A549 (cell line): ENCODE results near the gene SPATS2. TPM values are rescaled to one million over a fixed set of nuclear protein-coding genes. Genes with fewer than 3 reads are reported as not detected.

Source experiments
- ATAC-seq, 2 experiments: fragments of 200-7000 bp in 1 of 2; fragments of >200 bp in 1 of 2; cut with Nextera tagmentation in 1 of 2; cut with Tn5 transposase in 1 of 2; 3 replicates each; pipeline versions ENCODE4 v1.8.0 to v1.9.1; 2018 to 2020; ENCODE audit warnings: mild to moderate bottlenecking in 1 of 2, moderate library complexity in 1 of 2
- CTCF ChIA-PET: fragments of 300-600 bp; sonication (Branson Sonifier 250); formaldehyde crosslinking; extraction: SDS; loops from one replicate; lab custom pipeline; 2021; ENCODE audit warnings: antibody characterized with exemption, inconsistent platforms; lab: Yijun Ruan, JAX
- POLR2A ChIA-PET: fragments of 350-600 bp; formaldehyde crosslinking; extraction: SDS; loops from one replicate; lab custom pipeline; 2021; ENCODE audit warnings: antibody characterized with exemption, inconsistent platforms; lab: Yijun Ruan, JAX
- DNase-seq, 2 experiments: peaks; one replicate each; pipeline versions ENCODE4 v3.0.0 to v3.0.0-alpha.2; 2011 to 2016; ENCODE audit warnings: low read depth in 1 of 2, low spot score in 1 of 2
- FAIRE-seq: peaks from 2 replicates; lab custom pipeline; 2011; peaks lifted over from hg19 to GRCh38; lab: Jason Lieb, UNC
- H3K27ac ChIP-seq, 2 experiments: fragments of >200 bp; sonication (Bioruptor Twin); formaldehyde crosslinking; 3 replicates each; pipeline ENCODE4 v1.5.1; 2016 to 2017
- H3K4me1 ChIP-seq: fragments of >200 bp; sonication (Bioruptor Twin); formaldehyde crosslinking; 3 replicates; pipeline ENCODE4 v1.6.1; 2016
- H3K4me2 ChIP-seq: fragments of >200 bp; sonication (Bioruptor Twin); formaldehyde crosslinking; 3 replicates; pipeline ENCODE4 v1.6.1; 2016
- H3K4me3 ChIP-seq: fragments of >200 bp; sonication (Bioruptor Twin); formaldehyde crosslinking; 3 replicates; pipeline ENCODE4 v1.5.1; 2016
- H3K9me3 ChIP-seq: fragments of >200 bp; sonication (Bioruptor Twin); formaldehyde crosslinking; 3 replicates; pipeline ENCODE4 v1.6.1; 2016
- CBX2 ChIP-seq: fragments of 200-600 bp; sonication (generic); IDR thresholded peaks from 2 replicates; pipeline ENCODE4 v1.6.1; 2016; ENCODE audit warnings: low read depth, mild to moderate bottlenecking, borderline replicate concordance
- CBX8 ChIP-seq: fragments of 200-600 bp; sonication (generic); IDR thresholded peaks from 2 replicates; pipeline ENCODE4 v1.6.1; 2016
- CEBPB ChIP-seq, 2 experiments: fragments of >200 bp in 1 of 2; sonication (Bioruptor Twin) in 1 of 2; formaldehyde crosslinking in 1 of 2; IDR thresholded peaks; 2 replicates each; pipeline ENCODE4 v1.6.1; 2012 to 2016
- CHD2 ChIP-seq: fragments of 150-350 bp; IDR thresholded peaks from 2 replicates; pipeline ENCODE4 v1.6.1; 2014; ENCODE audit warnings: low read length; ENCODE audit not compliant: partially characterized antibody
- CHD4 ChIP-seq: fragments of 200-600 bp; sonication (generic); IDR thresholded peaks from 2 replicates; pipeline ENCODE4 v1.6.1; 2016; ENCODE audit warnings: antibody characterized with exemption, mild to moderate bottlenecking, borderline replicate concordance
- EHF ChIP-seq: fragments of 250-450 bp; sonication (Bioruptor Pico); IDR thresholded peaks from 2 replicates; pipeline ENCODE4 v1.5.0; 2020; ENCODE audit warnings: mild to moderate bottlenecking
- EHMT2 ChIP-seq: fragments of 200-600 bp; sonication (generic); IDR thresholded peaks from 2 replicates; pipeline ENCODE4 v1.6.1; 2016; ENCODE audit warnings: antibody characterized with exemption, low read depth, mild to moderate bottlenecking, moderate library complexity
- FOSL2 ChIP-seq, 2 experiments: fragments of 450-650 bp in 1 of 2; fragments of >200 bp in 1 of 2; sonication (Bioruptor Twin) in 1 of 2; formaldehyde crosslinking; IDR thresholded peaks; 2 replicates each; pipeline versions ENCODE4 v1.5.0 to v1.6.1; 2016 to 2020; ENCODE audit warnings: mild to moderate bottlenecking in 1 of 2, moderate library complexity in 1 of 2
- HDAC2 ChIP-seq: fragments of 200-600 bp; sonication (generic); IDR thresholded peaks from 2 replicates; pipeline ENCODE4 v1.6.1; 2016
- HEYL ChIP-seq: fragments of 250-450 bp; sonication (Bioruptor Pico); IDR thresholded peaks from 2 replicates; pipeline ENCODE4 v1.8.0; 2021; ENCODE audit warnings: mild to moderate bottlenecking, moderate library complexity
- HOXA7 ChIP-seq: fragments of 250-450 bp; sonication (Bioruptor Pico); IDR thresholded peaks from 2 replicates; pipeline ENCODE4 v1.5.0; 2020; ENCODE audit warnings: mild to moderate bottlenecking, moderate library complexity
- HOXB13 ChIP-seq: fragments of 250-450 bp; sonication (Bioruptor Pico); IDR thresholded peaks from 2 replicates; pipeline ENCODE4 v1.5.0; 2020; ENCODE audit warnings: low read depth, mild to moderate bottlenecking, moderate library complexity
- HOXB5 ChIP-seq: fragments of 250-450 bp; sonication (Bioruptor Pico); IDR thresholded peaks from 2 replicates; pipeline ENCODE4 v1.5.0; 2020; ENCODE audit warnings: mild to moderate bottlenecking, moderate library complexity
- KDM1A ChIP-seq: fragments of 200-600 bp; sonication (generic); IDR thresholded peaks from 2 replicates; pipeline ENCODE4 v1.6.1; 2016; ENCODE audit warnings: low read depth, mild to moderate bottlenecking
- MAX ChIP-seq: IDR thresholded peaks from 2 replicates; pipeline ENCODE4 v1.6.1; 2012
- MYC ChIP-seq: IDR thresholded peaks from 2 replicates; pipeline ENCODE4 v1.6.1; 2012; ENCODE audit warnings: mild to moderate bottlenecking, inconsistent platforms, low read length, improper control_type of control experiment, borderline replicate concordance
- NR3C1 ChIP-seq: fragments of >200 bp; sonication (Bioruptor Twin); formaldehyde crosslinking; IDR thresholded peaks from 3 replicates; pipeline ENCODE4 v1.6.1; 2017
- RAD21 ChIP-seq, 2 experiments: fragments of >200 bp in 1 of 2; sonication (Bioruptor Twin) in 1 of 2; formaldehyde crosslinking in 1 of 2; IDR thresholded peaks in 1 of 2; conservative IDR thresholded peaks in 1 of 2; 2 replicates in 1 of 2; 3 replicates in 1 of 2; pipeline ENCODE4 v1.6.1; 2012 to 2018; ENCODE audit warnings: inconsistent platforms in 1 of 2
- RARB ChIP-seq: fragments of 250-450 bp; sonication (Bioruptor Pico); IDR thresholded peaks from 2 replicates; pipeline ENCODE4 v1.8.0; 2021; ENCODE audit warnings: mild to moderate bottlenecking, moderate library complexity
- REST ChIP-seq: fragments of 200-600 bp; sonication (generic); IDR thresholded peaks from 2 replicates; pipeline ENCODE4 v1.6.1; 2016; ENCODE audit warnings: antibody characterized with exemption, mild to moderate bottlenecking, moderate library complexity
- RNF2 ChIP-seq: fragments of 200-600 bp; sonication (generic); IDR thresholded peaks from 2 replicates; pipeline ENCODE4 v1.6.1; 2016; ENCODE audit warnings: low read depth, mild to moderate bottlenecking, antibody characterized with exemption, moderate library complexity, borderline replicate concordance
- SREBF2 ChIP-seq: fragments of 450-650 bp; IDR thresholded peaks from 2 replicates; pipeline ENCODE4 v1.6.1; 2014; ENCODE audit warnings: mild to moderate bottlenecking, moderate library complexity
- TFCP2L1 ChIP-seq: fragments of 250-450 bp; sonication (Bioruptor Pico); IDR thresholded peaks from 2 replicates; pipeline ENCODE4 v1.5.0; 2021; ENCODE audit warnings: mild to moderate bottlenecking
- USF2 ChIP-seq: fragments of 450-650 bp; IDR thresholded peaks from 2 replicates; pipeline ENCODE4 v1.6.1; 2014; ENCODE audit warnings: antibody characterized with exemption
- WGBS: methylation state at CpG from one replicate; pipeline ENCODE4 v1.1.6; 2017; ENCODE audit errors: missing lambda C conversion rate; 5-methylcytosine and 5-hydroxymethylcytosine counted together
- polyA plus RNA-seq, 4 experiments: library from polyadenylated mRNA; depleted of rRNA in 3 of 4; stranded (reverse); fragments of >200 nt; fragmentation: RNase III in 1 of 4; extraction: RNeasy Plus Mini Kit Qiagen cat#74134 plus additional on column Dnase treatment in 1 of 4; gene quantifications; 2 replicates in 3 of 4; 3 replicates in 1 of 4; pipeline ENCODE4 v1.2.3, GENCODE V29; 2011 to 2017

Gene SPATS2
- polyA plus RNA-seq, 2 of the 4 experiments (the other 2 are of a cell fraction) = 37.7 to 154 TPM

- Histone ChIP-seq H3K27ac (no peak overlapping the region), H3K9me3 (no peaks in the 10 kb centered on the region), H3K4me1 (no peaks in the 10 kb centered on the region), H3K4me3 (no peak overlapping the region), H3K4me2 (no peak overlapping the region)
- POLR2A ChIA-PET = no interaction called here
- 91% methylated on average over 53 of the region's 70 CpGs for WGBS
- FAIRE-seq (no peak), ATAC-seq (no peak), DNase-seq (no peak)
- TF ChIP-seq MYC = no peak
- TF ChIP-seq HEYL (CRISPR knock-in tag) = no peak
- no peak for TF ChIP-seq FOSL2 (IDR thresholded peaks at IDR 0.05)
- TF ChIP-seq FOSL2 (CRISPR knock-in tag; IDR thresholded peaks at IDR 0.05) = no peak
- TF ChIP-seq MAX = no peak
- no peak for TF ChIP-seq HDAC2
- no peak for TF ChIP-seq USF2
- no peak for TF ChIP-seq EHMT2
- no peak for TF ChIP-seq NR3C1
- no peak for TF ChIP-seq CHD4
- TF ChIP-seq HOXB5 = no peak
- TF ChIP-seq HOXB13 (CRISPR knock-in tag) = no peak
- no peak for TF ChIP-seq SREBF2
- TF ChIP-seq CBX8 = no peak
- TF ChIP-seq CEBPB (IDR thresholded peaks at IDR 0.05) = no peak
- TF ChIP-seq HOXA7 (CRISPR knock-in tag) = no peak
- TF ChIP-seq RARB = no peak
- TF ChIP-seq TFCP2L1 (CRISPR knock-in tag) = no peak
- CTCF ChIA-PET = interaction anchor here (0.6 to 11.4 kb wide), 6 partner anchors 11 to 218 kb away, joined by 3 to 91 read pairs (median 22); no protein-coding TSS in a partner anchor
Measured at GRCh38 chr12:49548822-49549648, 181.8 kb downstream of the SPATS2 start.

- ChIA-PET CTCF (interaction anchor here (1.1 to 11.4 kb wide), 10 partner anchors 10 to 253 kb away, joined by 3 to 91 read pairs (median 8); partner anchors contain the start of gene KCNH3), POLR2A (interaction anchor here (0.7 kb wide), 1 partner anchor 192 kb away, joined by 3 read pairs; no protein-coding TSS in a partner anchor)
- Histone ChIP-seq H3K4me1 (no peaks in the 10 kb centered on the region), H3K4me2 (no peak overlapping the region), H3K9me3 (no peaks in the 10 kb centered on the region), H3K27ac (no peak overlapping the region)
- ATAC-seq (no peak), DNase-seq (no peak)
- 90% methylated on average over 21 of the region's 28 CpGs for WGBS
- TF ChIP-seq CBX8 (no peak), EHF (CRISPR knock-in tag) (no peak), REST (no peak), RNF2 (no peak), HDAC2 (no peak), CBX2 (no peak), CHD2 (no peak), KDM1A (no peak), RAD21 (conservative IDR thresholded peaks at IDR 0.05 in 1 of 2, IDR thresholded peaks at IDR 0.05 in 1 of 2) (no peak)
- TF ChIP-seq, all 56 proteins: peak for 0
- FAIRE-seq = no peak
- H3K4me3 ChIP-seq = no peak overlapping the region
Measured at GRCh38 chr12:49549735-49550692, 182.8 kb downstream of the SPATS2 start.
